ENCODE measurements around the gene DENND1A. TPM values are rescaled to one million over a fixed set of nuclear protein-coding genes. Genes with fewer than 3 reads are reported as not detected.
"Not testable (repeated sequence)": the region's sequence is repeated elsewhere in the genome, so short reads cannot be mapped to it uniquely, and the experiment has no call there.

Gene DENND1A
- total and polyA plus RNA-seq, 2 of the 13 experiments (the other 11 are each of a cell fraction or from before 2014, with no cell fraction given): 14.8 to 30.1 TPM

GRCh38 chr9:123903550-123903949 lies 26.4 kb downstream of the DENND1A start (continued):
- TF ChIP-seq ZBTB33 (CRISPR knock-in tag; IDR thresholded peaks at IDR 0.05) (peak; percentile 80), SALL1 (CRISPR knock-in tag; IDR thresholded peaks at IDR 0.05) (peak; percentile 14; the same call in 1 of the 2 replicates), HOMEZ (CRISPR knock-in tag; IDR thresholded peaks at IDR 0.05; ENCODE audit: low read depth) (peak; percentile 18; the same call in 1 of the 2 replicates), POGZ (CRISPR knock-in tag; IDR thresholded peaks at IDR 0.05) (peak; percentile 37; the same call in 1 of the 2 replicates), FOXA1 (CRISPR knock-in tag; IDR thresholded peaks at IDR 0.05) (peak; percentile 48; the same call in 1 of the 2 replicates), ZBTB38 (CRISPR knock-in tag; IDR thresholded peaks at IDR 0.05) (0 out of 2 replicates have a peak, but pooled peaks have one; percentile 40)
- not testable (repeated sequence) for TF ChIP-seq FOXA1 (IDR thresholded peaks at IDR 0.05)

- Histone ChIP-seq H3K36me3 (replicated peaks in 1 of 2; ENCODE audit: control insufficient read depth in 1 of 2, insufficient read depth in 2 of 2, low read length in 2 of 2) (no peaks in the 10 kb centered on the region), H2AFZ (ENCODE audit: low read length) (no peak overlapping the region), H3K79me2 (ENCODE audit: insufficient read depth, low read length) (peaks cover 84% of the 10 kb centered on the region), H3K4me1 (ENCODE audit: insufficient read depth, low read length) (peaks cover 48% of the 10 kb centered on the region), H3K27me3 (ENCODE audit: control insufficient read depth in 1 of 2, insufficient read depth in 2 of 2, low read length in 2 of 2) (no peaks in the 10 kb centered on the region), H3K27ac (ENCODE audit: extremely low read length, insufficient read depth, low read length) (no peak overlapping the region), H4K20me1 (ENCODE audit: insufficient read depth, low read length) (peaks cover 5% of the 10 kb centered on the region; the same call in 1 of the 2 replicates), H3K9ac (ENCODE audit: insufficient read depth, low read depth, low read length) (no peak overlapping the region), H3K9me3 (ENCODE audit: low read length) (no peaks in the 10 kb centered on the region), H3K4me3 (replicated peaks in 1 of 3; ENCODE audit: insufficient read depth in 1 of 3, low read depth in 2 of 3, low read length in 3 of 3) (no peak overlapping the region), H3K4me2 (ENCODE audit: low read depth, low read length) (no peak overlapping the region)
- in situ Hi-C loops (cut with HindIII; ENCODE audit: extremely low pct_ligation_motif_present, low pct_unique_long_range_greater_than_20kb): no loop called here
- CTCF ChIA-PET (ENCODE audit: low intra/inter-chr PET ratio, low total read pairs): no interaction called here
- intact Hi-C loops (cut with micrococcal nuclease; ENCODE audit: unreplicated experiment): no loop called here
- POLR2A ChIA-PET: no interaction called here
- ATAC-seq (no peak), FAIRE-seq (no peak), DNase-seq (ENCODE audit: low spot score) (no peak)
- 0 out of 2 replicates have a peak, but pooled peaks have one; percentile 21 for TF ChIP-seq ZNF652 (CRISPR knock-in tag; IDR thresholded peaks at IDR 0.05; ENCODE audit: borderline replicate concordance, low read depth)
- TF ChIP-seq TEAD2 (CRISPR knock-in tag; IDR thresholded peaks at IDR 0.05): no peak
- no TSS peak for BruUV-seq (replicated peaks)
Measured at GRCh38 chr9:123894822-123895221, 35.1 kb downstream of the DENND1A start.
